CD4-positive, alpha-beta T cell treated with Interleukin-4 for 4 hours (primary cell): ENCODE data around the gene RNF151.

ENCODE experiments used
- DNase-seq: peaks from one replicate; pipeline ENCODE4 v3.0.0-alpha.2; 2020

The RNF151 gene

GRCh38 chr16:1993731-1994131, 27.1 kb downstream of the RNF151 start:
- DNase-seq = peak; percentile 14

- no peak for DNase-seq
Observed at GRCh38 chr16:1997494-1998359, 31.1 kb downstream of the RNF151 start.

- DNase-seq = no peak
Observed at GRCh38 chr16:1998360-1998835, 31.7 kb downstream of the RNF151 start.

GRCh38 chr16:1998852-1999801, 32.5 kb downstream of the RNF151 start:
- no peak for DNase-seq

- DNase-seq = no peak
Observed at GRCh38 chr16:1999866-2000514, 33.3 kb downstream of the RNF151 start.

GRCh38 chr16:2001035-2001434, 34.4 kb downstream of the RNF151 start:
- no peak for DNase-seq

- DNase-seq = no peak
Observed at GRCh38 chr16:2001456-2002355, 35.0 kb downstream of the RNF151 start.

GRCh38 chr16:2002406-2003230, 36.0 kb downstream of the RNF151 start:
- DNase-seq = no peak

- DNase-seq = no peak
Observed at GRCh38 chr16:2003231-2003826, 36.7 kb downstream of the RNF151 start.

- peak; percentile 75 for DNase-seq
Observed at GRCh38 chr16:2003827-2004641, 37.4 kb downstream of the RNF151 start.

GRCh38 chr16:2004795-2005517, 38.3 kb downstream of the RNF151 start:
- no peak for DNase-seq

GRCh38 chr16:2005646-2006045, 39.0 kb downstream of the RNF151 start:
- DNase-seq = no peak

- no peak for DNase-seq
Observed at GRCh38 chr16:2006317-2006716, 39.7 kb downstream of the RNF151 start.

GRCh38 chr16:2007081-2007836, 40.6 kb downstream of the RNF151 start:
- no peak for DNase-seq

GRCh38 chr16:2008009-2008526, 41.4 kb downstream of the RNF151 start:
- peak; percentile 19 for DNase-seq

- DNase-seq = peak; percentile 15
Observed at GRCh38 chr16:2008631-2009163, 42.0 kb downstream of the RNF151 start.

- no peak for DNase-seq
Observed at GRCh38 chr16:2009164-2009711, 42.6 kb downstream of the RNF151 start.
